ENCODE data around the gene DQX1.

Gene DQX1

GRCh38 chr2:74559912-74560311 lies 33.9 kb upstream of the DQX1 start:
- H3K27ac Mint-ChIP-seq, result peak overlapping the region; percentile 20
- H3K9me3 Mint-ChIP-seq, result no peaks in the 10 kb centered on the region
- no peak overlapping the region for H3K4me3 Mint-ChIP-seq
- H3K36me3 Mint-ChIP-seq (ENCODE audit: low read depth), result peaks cover 12% of the 10 kb centered on the region
- peaks cover 33% of the 10 kb centered on the region for H3K4me1 Mint-ChIP-seq (ENCODE audit: low read depth)
- H3K27me3 Mint-ChIP-seq (ENCODE audit: low read depth), result no peaks in the 10 kb centered on the region

- H3K4me1 Mint-ChIP-seq (ENCODE audit: low read depth), result peaks cover 31% of the 10 kb centered on the region
- peaks cover 12% of the 10 kb centered on the region for H3K36me3 Mint-ChIP-seq (ENCODE audit: low read depth)
- no peak overlapping the region for H3K27ac Mint-ChIP-seq
- H3K27me3 Mint-ChIP-seq (ENCODE audit: low read depth), result no peaks in the 10 kb centered on the region
- no peak overlapping the region for H3K4me3 Mint-ChIP-seq
- H3K9me3 Mint-ChIP-seq, result no peaks in the 10 kb centered on the region
These were observed 32.5 kb upstream of the DQX1 start for GRCh38 chr2:74558284-74559230.

GRCh38 chr2:74556831-74557370 lies 30.9 kb upstream of the DQX1 start:
- H3K4me1 Mint-ChIP-seq (ENCODE audit: low read depth), result peaks cover 28% of the 10 kb centered on the region
- H3K36me3 Mint-ChIP-seq (ENCODE audit: low read depth), result peaks cover 11% of the 10 kb centered on the region
- H3K4me3 Mint-ChIP-seq, result no peak overlapping the region
- H3K9me3 Mint-ChIP-seq, result no peaks in the 10 kb centered on the region
- no peaks in the 10 kb centered on the region for H3K27me3 Mint-ChIP-seq (ENCODE audit: low read depth)
- H3K27ac Mint-ChIP-seq, result no peak overlapping the region

GRCh38 chr2:74556159-74556558 lies 30.1 kb upstream of the DQX1 start:
- Mint-ChIP-seq H3K4me1 (ENCODE audit: low read depth) (peaks cover 29% of the 10 kb centered on the region), H3K27me3 (ENCODE audit: low read depth) (peaks cover 4% of the 10 kb centered on the region), H3K9me3 (no peaks in the 10 kb centered on the region), H3K27ac (no peak overlapping the region), H3K4me3 (peak overlapping the region; percentile 96), H3K36me3 (ENCODE audit: low read depth) (peaks cover 11% of the 10 kb centered on the region)

GRCh38 chr2:74555610-74556103 lies 29.6 kb upstream of the DQX1 start:
- H3K27ac Mint-ChIP-seq, result no peak overlapping the region

GRCh38 chr2:74554820-74555531 lies 28.9 kb upstream of the DQX1 start:
- H3K36me3 Mint-ChIP-seq (ENCODE audit: low read depth), result peaks cover 11% of the 10 kb centered on the region
- H3K4me3 Mint-ChIP-seq, result peak overlapping the region; percentile 96
- peaks cover 13% of the 10 kb centered on the region for H3K27me3 Mint-ChIP-seq (ENCODE audit: low read depth)

More at GRCh38 chr2:74555610-74556103, 29.6 kb upstream of the DQX1 start:
- Mint-ChIP-seq H3K27me3 (ENCODE audit: low read depth) (peaks cover 6% of the 10 kb centered on the region), H3K4me1 (ENCODE audit: low read depth) (peaks cover 29% of the 10 kb centered on the region), H3K36me3 (ENCODE audit: low read depth) (peaks cover 11% of the 10 kb centered on the region), H3K9me3 (no peaks in the 10 kb centered on the region), H3K4me3 (peak overlapping the region; percentile 96)

GRCh38 chr2:74553892-74554819 lies 28.1 kb upstream of the DQX1 start, which contains the start of the genes DOK1 and LOXL3:
TSS of gene DOK1 (plus strand) at chr2:74554720. CDS start at chr2:74554755, 35 bp downstream.
TSS of gene LOXL3 (minus strand) at chr2:74553942. CDS start at chr2:74552634, 1,308 bp downstream.
- H3K4me1 Mint-ChIP-seq (ENCODE audit: low read depth), result peaks cover 23% of the 10 kb centered on the region
- no peaks in the 10 kb centered on the region for H3K9me3 Mint-ChIP-seq
- peak within 1 kb of the TSS; percentile 94 for H3K27ac Mint-ChIP-seq
- peaks cover 14% of the 10 kb centered on the region for H3K27me3 Mint-ChIP-seq (ENCODE audit: low read depth)
- peak within 1 kb of the TSS; percentile 96 for H3K4me3 Mint-ChIP-seq
- peaks cover 11% of the 10 kb centered on the region for H3K36me3 Mint-ChIP-seq (ENCODE audit: low read depth)

More at GRCh38 chr2:74554820-74555531, 28.9 kb upstream of the DQX1 start:
- Mint-ChIP-seq H3K9me3 (no peaks in the 10 kb centered on the region), H3K27ac (peak overlapping the region; percentile 94), H3K4me1 (ENCODE audit: low read depth) (peaks cover 24% of the 10 kb centered on the region)

- H3K27me3 Mint-ChIP-seq (ENCODE audit: low read depth), result peaks cover 17% of the 10 kb centered on the region
- H3K27ac Mint-ChIP-seq, result peak overlapping the region; percentile 87
- H3K4me3 Mint-ChIP-seq, result peak overlapping the region; percentile 74
- H3K4me1 Mint-ChIP-seq (ENCODE audit: low read depth), result peaks cover 24% of the 10 kb centered on the region
- peaks cover 9% of the 10 kb centered on the region for H3K36me3 Mint-ChIP-seq (ENCODE audit: low read depth)
- H3K9me3 Mint-ChIP-seq, result no peaks in the 10 kb centered on the region
These were observed 27.1 kb upstream of the DQX1 start for GRCh38 chr2:74552914-74553811.

- peak overlapping the region; percentile 43 for H3K4me3 Mint-ChIP-seq
- H3K27ac Mint-ChIP-seq, result peak overlapping the region; percentile 32
- H3K27me3 Mint-ChIP-seq (ENCODE audit: low read depth), result peaks cover 27% of the 10 kb centered on the region
- H3K36me3 Mint-ChIP-seq (ENCODE audit: low read depth), result peaks cover 6% of the 10 kb centered on the region
- H3K4me1 Mint-ChIP-seq (ENCODE audit: low read depth), result peaks cover 21% of the 10 kb centered on the region
- no peaks in the 10 kb centered on the region for H3K9me3 Mint-ChIP-seq
These were observed 26.2 kb upstream of the DQX1 start for GRCh38 chr2:74551942-74552913.

- Mint-ChIP-seq H3K27ac (no peak overlapping the region), H3K4me3 (no peak overlapping the region)
These were observed 25.5 kb upstream of the DQX1 start for GRCh38 chr2:74551530-74551929.

GRCh38 chr2:74550231-74550630 lies 24.2 kb upstream of the DQX1 start:
- Mint-ChIP-seq H3K27me3 (ENCODE audit: low read depth) (peaks cover 42% of the 10 kb centered on the region), H3K4me1 (ENCODE audit: low read depth) (peaks cover 17% of the 10 kb centered on the region), H3K27ac (no peak overlapping the region), H3K4me3 (peak overlapping the region; percentile 16), H3K9me3 (no peaks in the 10 kb centered on the region), H3K36me3 (ENCODE audit: low read depth) (no peaks in the 10 kb centered on the region)

More at GRCh38 chr2:74551530-74551929, 25.5 kb upstream of the DQX1 start:
- H3K9me3 Mint-ChIP-seq, result no peaks in the 10 kb centered on the region
- no peaks in the 10 kb centered on the region for H3K36me3 Mint-ChIP-seq (ENCODE audit: low read depth)
- H3K27me3 Mint-ChIP-seq (ENCODE audit: low read depth), result peaks cover 29% of the 10 kb centered on the region
- H3K4me1 Mint-ChIP-seq (ENCODE audit: low read depth), result peaks cover 17% of the 10 kb centered on the region

All from T-helper 1 cell treated with Interleukin-12 subunit alpha and Interleukin-12 subunit beta and Interleukin-4 antibody, amounts not matched to agents 30 μg/mL and 1 μg/mL, for 36 hours (primary cell).